Middle frontal gyrus (tissue), 1 donor: ENCODE measurements around the gene DHDDS.
A peak's percentile ranks its signal among the peaks of the same experiment; 100 is the strongest.
"Not testable (repeated sequence)": the region's sequence is repeated elsewhere in the genome, so short reads cannot be mapped to it uniquely, and the experiment has no call there.

Source experiments
- DNase-seq: peaks from one replicate; pipeline ENCODE4 v3.0.0-alpha.2; 2015; ENCODE audit warnings: low spot score; ENCODE audit errors: extremely low spot score

Gene DHDDS, protein sequence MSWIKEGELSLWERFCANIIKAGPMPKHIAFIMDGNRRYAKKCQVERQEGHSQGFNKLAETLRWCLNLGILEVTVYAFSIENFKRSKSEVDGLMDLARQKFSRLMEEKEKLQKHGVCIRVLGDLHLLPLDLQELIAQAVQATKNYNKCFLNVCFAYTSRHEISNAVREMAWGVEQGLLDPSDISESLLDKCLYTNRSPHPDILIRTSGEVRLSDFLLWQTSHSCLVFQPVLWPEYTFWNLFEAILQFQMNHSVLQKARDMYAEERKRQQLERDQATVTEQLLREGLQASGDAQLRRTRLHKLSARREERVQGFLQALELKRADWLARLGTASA

DNA sequence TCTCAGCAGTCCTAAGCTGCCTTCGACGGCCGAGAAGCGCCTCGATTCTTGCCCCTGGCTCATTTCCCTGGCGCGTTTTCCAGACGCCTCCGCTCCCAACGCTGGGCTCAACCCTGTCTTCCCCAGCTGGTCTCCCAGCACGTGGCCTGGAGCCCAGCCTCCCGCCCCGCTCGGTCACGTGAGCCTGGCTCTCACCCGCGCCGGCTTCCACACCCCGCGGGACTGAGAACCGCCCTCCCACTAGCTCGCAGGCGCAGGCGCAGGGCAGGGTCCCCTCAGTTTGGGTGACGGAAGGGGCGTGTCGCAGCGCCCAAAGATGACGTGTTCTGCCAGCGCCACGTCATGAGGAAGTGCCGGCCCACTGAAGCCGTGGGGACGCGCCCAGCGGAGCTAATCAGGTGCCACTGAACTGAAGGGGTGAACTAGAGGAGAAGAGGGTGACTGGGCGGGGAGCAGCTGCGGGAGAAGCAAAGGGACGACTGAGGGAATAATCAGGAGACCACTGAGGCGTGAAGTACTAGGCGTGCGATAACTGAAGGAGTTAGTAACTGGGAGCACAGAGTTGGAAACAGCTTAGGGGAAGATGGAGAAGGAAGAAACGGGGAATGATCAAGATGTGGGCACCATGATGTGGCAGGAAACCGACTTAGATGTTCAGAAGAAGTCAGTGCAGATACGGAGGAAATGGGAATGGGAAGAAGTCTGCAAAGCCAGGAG, at the start of gene DHDDS:
TSS of gene DHDDS (plus strand) at position 343 of the 717 bp plus-strand sequence. CDS start 625 bp downstream, outside the sequence.
- peak; percentile 95 for DNase-seq

DNA sequence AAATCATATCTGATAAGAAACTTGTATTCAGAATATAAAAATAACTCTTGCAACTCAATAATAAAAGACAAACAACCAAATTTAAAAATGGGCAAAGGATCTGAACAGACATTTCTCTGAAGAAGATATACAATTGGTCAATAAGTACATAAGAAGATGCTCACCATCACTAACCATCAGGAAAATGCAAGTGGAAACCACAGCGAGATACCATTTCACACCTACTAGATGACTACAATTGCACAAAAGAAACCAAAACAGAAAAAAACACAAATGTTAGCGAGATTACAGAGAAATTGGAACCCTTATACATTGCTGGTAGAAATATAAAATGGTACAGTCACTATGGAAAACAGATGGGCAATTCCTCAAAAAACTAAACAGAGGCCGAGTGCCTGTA, 48.0 kb upstream of the DHDDS start:
- DNase-seq: no peak

DNA sequence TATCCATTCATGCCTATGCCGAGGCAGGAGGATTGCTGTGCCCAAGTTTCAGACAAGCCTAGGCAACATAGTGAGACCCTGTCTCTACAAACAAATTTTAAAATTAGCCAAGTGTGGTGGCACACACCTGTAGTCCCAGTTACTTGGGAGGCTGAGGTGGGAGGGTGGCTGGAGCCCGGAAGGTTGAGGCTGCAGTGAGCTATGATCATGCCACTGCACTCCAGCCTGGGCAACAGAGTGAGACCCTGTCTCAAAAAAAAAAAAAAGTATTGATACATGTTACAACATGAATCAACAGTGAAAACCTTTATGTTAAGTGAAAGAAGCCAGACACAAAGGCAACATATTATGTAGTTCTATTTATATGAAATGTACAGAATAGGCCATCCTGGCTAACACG, 47.1 kb upstream of the DHDDS start:
- not testable (repeated sequence) for DNase-seq

DNA sequence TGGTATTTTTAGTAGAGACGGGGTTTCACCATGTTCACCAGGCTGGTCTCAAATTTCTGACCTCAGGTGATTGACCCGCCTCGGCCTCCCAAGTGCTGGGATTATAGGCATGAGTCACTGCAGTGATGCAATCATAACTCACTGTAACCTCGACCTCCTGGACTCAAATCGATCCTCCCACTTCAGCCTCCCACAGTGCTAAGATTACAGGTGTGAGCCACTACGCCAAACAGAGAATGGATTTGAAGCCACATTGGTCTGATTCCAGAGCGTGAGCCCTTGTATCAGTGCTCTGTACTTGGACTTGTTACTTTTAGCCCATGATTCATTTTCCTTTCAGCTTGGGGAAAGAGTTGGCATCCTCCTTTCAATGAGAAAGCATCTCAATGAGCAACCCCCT, 44.7 kb upstream of the DHDDS start:
- DNase-seq: no peak

DNA sequence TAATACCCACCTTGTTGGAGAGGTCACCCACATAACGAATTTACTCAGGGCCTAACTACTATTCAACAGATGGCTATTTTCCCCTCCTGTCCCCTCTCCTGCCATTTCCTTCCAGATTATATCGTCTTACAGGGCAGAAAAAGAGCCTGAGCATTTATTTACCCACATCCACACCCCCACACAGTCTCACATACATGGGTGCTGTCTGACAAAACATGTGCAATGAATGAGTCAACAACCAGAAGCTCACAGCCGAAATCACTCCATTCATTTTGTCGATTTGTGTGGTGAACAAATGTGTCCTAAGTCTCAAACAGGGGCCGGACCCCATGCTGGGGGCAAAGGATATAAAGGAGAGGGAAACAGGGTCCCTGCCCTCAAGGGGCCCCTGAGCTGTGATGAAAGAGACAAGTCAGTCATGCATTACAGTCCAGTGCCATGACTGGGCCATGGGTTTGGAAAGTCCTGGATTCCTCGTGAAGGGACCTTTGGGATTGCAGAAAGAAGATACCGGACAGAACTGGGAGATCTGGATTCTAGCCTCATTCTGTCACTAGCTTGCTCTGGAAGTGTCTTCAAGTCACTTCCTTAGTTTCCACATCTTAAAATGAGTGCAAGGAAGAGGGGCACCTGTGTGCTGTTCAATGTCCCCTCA, 43.2 kb upstream of the DHDDS start:
- no peak for DNase-seq

DNA sequence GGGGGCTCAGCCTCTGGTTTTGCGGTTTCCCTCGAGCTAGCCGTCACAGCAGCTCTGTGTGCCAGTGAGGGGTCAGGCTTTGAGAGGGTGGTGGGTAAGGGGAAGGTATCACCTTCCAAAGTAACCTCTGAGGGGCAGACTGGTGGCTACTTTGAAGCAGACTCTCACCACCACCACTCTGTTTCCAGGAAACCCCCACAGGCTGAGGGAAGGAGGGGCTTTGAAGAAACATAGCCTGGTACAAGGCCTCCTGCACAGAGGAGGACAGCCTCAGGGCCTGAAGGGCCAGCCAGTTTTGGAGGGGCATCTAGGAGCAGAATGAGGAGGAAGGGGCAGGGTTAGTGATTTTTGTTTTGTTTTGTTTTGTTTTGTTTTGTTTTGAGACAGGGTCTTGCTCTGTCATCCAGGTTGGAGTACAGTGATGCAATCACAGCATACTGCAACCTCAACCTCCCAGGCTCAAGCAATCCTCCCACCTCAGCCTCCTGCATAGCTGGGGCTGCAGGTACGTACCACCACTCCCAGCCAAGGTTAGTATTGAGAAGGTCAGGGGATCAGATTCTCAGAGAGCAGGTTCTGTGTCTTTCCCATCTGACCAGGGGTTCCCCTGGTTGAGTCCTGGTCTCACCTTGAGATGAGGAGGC, 42.4 kb upstream of the DHDDS start:
- DNase-seq: no peak

DNA sequence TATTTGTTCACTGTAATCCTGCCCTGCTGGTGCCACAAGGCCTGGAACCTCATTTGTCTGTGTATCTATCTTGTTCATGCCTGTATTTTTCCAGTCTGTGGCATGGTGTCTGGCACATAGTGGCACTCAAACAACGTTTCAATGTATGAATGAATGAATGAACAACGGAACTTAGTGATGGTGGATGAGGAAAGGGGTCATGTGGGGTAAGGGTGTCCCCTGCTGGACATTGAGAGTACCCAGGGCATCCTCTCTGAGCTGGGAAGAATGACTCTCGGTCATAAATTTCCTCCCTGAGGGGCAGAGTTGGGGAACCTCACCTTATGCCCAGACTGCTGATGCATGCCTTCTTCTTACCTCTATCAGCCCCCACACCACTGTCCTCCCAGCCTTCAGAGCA, 40.7 kb upstream of the DHDDS start:
- no peak for DNase-seq

DNA sequence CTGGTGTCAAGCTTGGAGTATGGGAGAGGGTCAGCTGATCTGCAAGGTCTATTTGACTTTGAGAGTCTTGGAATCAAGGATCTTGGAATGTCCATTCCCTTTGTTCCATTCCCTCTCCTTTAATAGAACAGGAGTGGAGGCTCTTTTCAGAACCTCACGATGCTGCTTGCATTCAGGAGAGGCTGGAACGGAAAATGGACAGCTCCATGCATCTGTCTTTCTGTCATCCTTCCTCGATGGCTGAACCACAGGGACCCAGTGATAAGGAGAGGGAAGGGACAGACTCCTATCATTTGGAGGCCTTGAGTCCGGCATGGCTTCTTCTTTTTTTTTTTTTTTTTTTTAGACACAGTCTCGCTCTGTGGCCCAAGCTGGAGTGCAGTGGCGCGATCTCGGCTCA, 36.4 kb upstream of the DHDDS start:
- no peak for DNase-seq

DNA sequence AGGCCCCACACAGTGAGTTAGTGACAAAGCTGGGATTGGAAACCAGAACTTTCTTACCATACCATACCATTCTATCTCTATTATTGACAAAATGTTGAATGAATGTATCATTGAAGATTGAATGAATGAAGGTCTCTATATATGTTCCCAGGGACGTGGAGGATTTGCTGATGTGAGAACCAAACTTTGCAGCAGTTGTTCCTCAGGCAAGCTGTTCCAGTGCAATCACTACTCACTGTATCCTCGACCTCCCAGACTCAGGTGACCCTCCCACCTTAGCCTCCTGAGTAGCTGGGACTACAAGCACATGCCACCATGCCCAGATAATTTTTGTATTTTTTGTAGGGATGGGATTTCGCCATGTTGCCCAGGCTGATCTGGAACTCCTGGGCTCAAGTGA, 33.1 kb upstream of the DHDDS start:
- DNase-seq: no peak

DNA sequence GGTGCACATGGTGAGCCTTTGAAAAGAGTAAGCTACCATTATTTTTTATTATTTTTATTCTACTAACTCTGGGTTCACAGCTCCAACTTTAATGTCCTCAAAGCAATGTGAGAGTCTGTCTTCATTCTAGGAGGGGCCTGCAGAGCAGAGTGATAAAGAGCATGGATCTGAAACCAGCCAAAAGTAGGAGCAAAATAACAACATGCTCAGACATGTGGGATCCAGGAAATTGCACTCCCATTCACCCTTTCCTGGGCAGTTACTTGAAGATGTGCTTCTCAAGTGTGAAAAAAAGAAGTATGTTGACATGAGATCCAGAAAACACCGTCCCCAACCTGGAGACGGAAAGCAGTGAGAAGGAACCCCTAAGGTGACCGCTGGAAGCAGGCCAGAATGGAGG, 30.2 kb upstream of the DHDDS start:
- no peak for DNase-seq

DNA sequence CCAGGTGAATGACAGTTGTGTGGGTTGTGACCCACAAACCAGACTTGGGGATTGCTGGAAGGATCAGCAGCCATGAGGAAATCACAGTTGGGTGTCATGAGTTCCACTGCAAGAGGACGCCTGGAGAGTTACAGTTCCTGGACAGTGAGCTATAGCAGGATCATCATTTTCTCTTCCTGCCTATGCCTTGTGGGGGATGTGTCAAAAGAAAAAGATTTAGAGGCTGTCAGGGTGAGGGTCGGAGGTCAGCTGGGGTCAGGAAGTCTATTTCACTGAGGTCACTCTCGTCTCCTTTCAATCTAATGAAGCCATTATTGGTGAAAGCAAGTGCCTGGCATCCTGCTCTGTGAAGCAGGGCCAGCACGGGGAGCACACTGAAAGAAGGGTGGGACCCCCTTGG, 28.5 kb upstream of the DHDDS start:
- DNase-seq: no peak

DNA sequence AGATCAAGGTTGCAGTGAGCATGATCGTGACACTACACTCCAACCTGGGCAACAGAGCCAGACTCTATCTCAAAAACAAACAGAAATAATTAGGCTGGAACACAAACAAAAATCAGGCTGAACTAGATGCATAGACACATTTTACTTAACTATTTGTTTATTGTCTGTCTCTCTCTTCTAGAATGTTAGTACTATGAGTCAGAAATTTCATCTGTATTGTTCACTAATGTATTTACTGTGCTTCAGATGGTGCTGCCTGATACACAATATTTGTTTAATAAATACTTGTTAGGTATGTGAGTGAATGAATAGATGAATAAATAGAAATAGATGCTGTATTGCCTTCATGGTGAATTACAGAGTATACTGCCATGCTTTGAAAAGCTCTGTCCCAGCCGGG, 27.5 kb upstream of the DHDDS start:
- no peak for DNase-seq

DNA sequence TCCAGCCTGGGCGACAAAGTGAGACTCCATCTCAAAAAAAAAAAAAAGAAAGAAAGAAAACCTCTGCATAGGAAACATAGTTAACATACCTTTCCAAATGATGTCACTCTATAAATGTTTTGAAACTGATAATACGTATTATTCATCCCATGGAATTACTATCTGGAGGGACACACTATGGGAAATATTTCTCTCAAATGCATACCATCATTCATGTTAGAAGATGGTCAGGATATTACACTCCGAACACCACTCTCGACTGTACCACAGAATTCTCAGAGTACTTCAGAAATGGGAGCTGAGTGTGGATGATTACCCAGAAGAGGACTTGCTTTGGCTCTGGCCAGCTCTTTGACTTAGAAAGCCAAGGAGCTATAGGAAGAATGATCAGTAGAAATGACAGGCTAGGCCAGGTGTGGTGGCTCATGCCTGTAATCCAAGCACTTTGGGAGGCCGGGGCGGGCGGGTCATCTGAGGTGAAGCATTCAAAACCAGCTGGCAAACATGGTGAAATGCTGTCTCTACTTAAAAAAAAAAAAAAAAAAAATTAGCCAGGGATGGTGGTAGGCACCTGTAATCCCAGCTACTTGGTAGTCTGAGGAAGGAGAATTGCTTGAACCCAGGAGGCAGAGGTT, 26.7 kb upstream of the DHDDS start:
- no peak for DNase-seq

DNA sequence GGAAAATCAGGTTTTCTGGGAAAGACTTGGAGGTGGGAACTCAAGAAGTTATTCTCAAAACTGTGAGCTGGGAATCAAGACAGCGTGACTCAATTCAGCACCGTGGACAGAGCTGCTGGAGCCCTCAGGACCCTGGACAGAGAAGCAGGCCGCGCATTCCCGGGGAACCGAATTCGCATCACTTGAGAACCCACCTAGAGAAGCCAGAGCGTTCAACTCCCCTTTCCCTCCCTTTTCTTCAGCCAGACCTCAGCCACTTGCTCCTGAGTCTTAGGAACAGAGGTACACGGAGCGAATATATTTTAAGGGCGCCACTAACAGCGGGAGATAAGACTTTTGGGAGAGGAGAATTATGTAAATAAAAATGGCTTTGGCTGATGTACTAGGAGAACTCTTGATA, 23.5 kb upstream of the DHDDS start:
- peak; percentile 27 for DNase-seq

DNA sequence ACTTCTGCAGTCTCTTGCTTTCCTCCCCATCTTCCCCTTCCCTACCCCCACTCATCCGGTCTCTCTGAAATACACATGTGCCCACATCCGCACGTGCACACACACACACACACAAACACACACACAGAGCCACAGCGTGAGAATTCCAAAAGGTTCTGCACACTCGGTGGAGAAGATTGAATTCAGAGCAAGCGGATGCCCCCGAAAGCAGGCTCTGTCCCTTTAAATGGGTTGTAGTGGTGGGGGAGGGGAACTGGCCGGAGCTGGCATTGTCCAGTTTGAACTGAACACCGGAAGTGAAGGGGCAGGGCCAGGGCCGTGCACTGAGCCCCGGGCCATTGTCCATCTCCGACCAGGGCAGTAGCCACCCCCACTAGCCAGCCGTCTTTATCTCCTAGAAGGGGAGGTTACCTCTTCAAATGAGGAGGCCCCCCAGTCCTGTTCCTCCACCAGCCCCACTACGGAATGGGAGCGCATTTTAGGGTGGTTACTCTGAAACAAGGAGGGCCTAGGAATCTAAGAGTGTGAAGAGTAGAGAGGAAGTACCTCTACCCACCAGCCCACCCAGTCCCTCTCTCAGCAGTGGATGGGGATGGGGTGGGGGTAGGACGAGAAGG, 22.8 kb upstream of the DHDDS start:
- DNase-seq: no peak

DNA sequence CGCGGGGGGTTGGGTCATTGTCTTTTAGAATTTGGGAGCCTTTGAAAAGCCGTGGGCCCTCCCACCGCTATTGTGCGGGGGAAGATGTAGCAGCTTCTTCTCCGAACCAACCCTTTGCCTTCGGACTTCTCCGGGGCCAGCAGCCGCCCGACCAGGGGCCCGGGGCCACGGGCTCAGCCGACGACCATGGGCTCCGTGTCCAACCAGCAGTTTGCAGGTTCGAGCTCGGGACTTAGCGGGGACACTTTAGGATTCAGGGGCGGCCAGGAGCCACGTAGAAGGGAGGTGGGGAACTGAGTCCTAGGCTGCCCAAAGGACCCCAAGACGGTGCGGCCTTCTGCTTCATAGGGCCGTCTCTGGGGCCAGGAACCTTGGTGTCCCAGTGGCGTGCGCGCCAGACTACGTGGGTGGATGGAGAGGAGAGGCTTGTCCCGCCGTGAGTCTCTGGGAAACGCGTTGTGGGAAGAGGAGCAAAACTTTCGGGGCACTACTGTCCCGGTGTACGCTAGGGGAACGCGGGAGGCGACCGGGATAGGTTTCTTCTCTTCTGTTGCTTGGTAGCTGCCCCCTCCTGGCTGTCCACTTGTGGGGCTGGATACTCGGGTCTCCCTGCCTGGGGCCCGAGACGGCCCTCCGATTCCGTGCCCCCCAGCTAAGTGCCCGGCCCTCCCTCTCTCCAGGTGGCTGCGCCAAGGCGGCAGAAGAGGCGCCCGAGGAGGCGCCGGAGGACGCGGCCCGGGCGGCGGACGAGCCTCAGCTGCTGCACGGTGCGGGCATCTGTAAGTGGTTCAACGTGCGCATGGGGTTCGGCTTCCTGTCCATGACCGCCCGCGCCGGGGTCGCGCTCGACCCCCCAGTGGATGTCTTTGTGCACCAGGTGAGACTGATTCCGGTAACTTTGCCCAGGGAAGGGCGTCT, 21.2 kb upstream of the DHDDS start, which contains the start of gene LIN28A:
TSS of gene LIN28A (plus strand) at position 112 of the 918 bp plus-strand sequence. CDS start at position 187, 75 bp downstream.
- no peak for DNase-seq

DNA sequence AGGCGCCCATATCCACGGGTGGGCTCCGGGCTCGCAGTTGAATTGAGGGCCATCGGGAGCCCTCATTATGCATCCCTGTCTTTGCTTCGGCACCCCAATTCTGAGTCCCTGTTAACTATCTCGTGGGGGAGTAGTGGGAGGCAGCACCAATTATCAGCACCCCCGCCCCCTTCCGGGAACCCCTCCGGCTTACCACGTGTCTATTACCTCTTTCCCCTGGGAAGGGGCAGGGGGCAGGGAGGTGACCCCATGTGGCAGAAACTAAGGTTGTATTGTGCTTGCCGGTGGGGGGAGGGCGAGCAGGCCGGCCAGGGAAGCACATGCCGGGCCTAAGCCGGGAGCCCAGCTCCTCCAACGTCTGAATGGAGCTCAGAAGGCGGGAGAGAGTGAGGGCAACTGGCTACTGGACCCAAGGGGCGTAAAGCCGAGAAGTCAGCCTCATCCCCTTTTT, 20.5 kb upstream of the DHDDS start:
- DNase-seq: no peak

DNA sequence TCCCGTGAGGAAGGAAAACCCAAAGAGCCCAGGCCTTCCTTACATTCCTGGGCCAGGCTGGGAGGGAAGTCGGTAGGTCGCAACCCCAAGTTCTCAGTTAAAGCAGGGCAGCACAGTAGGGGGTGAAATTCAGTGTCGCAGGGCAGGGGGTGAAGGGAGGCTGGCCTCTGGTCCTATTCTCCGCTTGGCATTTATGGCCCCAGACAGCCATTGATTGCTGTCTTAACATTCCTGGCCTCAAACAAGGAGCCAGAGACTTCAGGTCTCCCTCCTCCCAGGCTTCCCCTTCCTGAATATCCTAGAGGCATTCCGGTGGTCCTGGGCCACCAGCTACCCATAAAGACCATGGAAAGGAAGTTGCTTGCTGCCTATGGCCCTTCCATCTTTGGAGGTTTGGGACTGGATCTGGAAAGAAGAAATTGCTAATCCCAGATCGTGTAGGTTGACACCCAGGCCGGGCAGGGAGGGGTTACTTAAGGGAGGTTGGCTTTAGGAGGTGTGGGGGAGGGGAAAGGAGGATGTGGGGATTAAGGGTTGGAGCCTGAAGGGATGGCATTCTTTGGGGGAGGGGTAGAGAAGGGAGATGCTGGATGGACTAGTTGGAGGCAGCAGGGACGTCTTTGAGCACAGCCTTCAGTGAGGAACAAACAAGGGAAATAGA, 19.8 kb upstream of the DHDDS start:
- no peak for DNase-seq

DNA sequence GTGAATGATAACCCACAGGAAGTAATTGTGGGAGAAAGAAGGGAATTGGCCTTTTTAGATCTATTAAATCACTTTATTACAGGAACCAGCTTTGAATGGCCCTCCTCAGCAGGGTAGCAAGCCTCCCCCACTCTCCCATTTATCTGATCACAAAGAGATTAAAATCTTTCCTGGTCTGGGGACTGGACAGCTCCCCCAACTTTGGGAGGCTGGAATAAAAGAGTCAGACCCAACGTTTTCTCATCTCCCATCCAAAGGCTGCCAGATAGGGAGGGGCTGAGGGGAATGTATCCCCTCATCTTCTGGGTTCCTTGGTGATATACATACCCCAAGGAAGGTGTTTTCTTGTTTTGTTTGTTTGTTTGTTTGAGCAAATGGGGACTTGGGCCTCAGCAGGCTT, 19.1 kb upstream of the DHDDS start:
- DNase-seq: no peak
